DMS 273 (cell line): ENCODE results near the gene XXYLT1.

Experiments used
- DNase-seq: peaks from one replicate; lab custom pipeline; 2025; ENCODE audit not compliant: unreplicated experiment; lab: John Stamatoyannopoulos, UW

XXYLT1 gene

DNA sequence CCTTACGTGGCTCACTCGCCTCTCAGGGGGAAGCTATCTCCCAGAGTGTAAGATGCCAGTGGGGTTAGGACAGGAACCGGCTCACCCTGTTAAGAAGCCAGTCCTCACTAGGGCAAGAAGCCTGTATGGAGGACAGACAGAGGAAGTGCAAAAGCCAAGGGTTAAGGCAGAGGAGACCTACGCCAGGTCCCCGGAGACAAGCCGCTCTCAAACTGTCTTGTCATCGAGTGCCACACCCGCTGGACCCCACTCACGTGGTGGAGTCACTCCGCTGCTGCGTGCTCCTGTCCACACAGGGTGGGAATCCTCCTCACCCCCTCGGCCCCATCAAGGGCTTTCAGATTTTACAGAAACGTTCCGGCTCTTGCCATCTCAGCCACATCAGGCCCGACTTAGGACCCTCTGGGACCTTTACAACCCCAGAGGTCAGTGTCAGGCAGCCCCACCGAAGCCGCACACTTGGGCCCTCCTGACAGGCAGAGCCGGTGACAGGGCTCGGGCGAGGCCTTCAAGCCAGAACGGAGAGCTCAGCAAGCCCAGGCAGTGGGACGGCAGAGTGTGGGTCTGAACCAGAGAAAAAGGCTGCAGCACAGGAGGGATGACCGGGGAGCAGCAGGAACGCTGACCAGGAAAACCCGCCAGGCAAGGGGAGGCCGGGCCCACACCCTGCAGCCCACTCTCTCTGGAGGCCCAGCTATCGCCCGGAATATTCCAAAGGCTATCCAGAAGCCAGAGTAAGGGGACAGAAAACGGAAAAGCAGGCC lies 61.7 kb downstream of the XXYLT1 start:
- DNase-seq: no peak

DNA sequence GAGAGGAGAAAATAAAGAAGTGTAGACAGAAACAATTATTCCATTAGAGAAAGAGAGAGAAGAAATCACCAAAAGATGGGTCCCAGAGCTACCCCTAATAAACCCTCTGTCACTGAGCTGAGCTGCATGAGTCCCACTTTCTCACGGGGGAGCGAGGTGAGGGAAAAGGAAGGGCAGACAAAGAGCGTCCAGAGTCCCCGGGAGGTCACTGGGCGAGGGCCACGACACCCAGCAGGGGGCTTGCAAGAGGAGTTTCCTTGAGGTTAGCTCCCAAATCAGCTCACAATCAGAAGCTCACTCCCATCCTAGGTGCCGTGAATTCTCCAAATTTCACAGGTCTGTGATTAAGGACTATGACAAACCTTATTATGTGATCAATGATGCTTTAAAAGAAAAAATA lies 62.3 kb downstream of the XXYLT1 start:
- DNase-seq: no peak

DNA sequence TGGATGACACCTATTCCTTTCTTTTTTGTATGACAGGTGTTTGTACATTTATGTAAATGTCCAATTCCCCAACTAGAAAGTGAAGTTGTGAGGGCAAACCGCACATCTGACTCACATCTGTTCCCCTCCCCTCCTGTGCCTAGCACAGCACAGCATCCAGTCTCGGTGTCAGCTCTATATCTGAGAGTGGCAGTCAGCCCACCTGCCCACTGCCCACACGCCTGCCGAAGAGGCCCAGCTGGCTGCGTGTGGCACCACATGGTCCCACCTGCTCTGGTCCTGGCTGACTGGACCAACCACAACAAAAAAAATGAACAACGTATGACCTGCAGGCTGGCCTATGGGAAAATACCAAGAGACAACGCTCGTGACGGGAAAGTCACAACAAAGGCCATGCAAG lies 62.8 kb downstream of the XXYLT1 start:
- DNase-seq: no peak

DNA sequence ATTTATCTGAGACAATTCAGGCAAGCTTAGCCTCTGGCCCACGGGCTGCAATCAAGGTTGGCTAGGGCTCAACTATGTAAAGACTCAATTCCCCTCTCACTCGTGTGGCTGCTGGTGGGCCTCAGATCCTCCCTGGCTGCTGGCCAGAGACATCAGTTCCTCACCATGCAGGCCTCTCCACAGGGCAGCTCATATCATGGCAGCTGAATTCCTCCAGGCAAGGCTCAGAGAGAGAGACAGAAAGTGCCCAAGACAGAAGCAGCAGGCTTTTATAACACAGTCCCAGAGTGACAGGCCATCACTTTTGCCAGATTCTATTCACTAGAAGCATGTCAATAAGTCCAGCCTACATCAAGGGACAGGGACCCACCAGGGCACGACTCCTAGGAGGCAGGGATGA lies 63.2 kb downstream of the XXYLT1 start:
- no peak for DNase-seq

DNA sequence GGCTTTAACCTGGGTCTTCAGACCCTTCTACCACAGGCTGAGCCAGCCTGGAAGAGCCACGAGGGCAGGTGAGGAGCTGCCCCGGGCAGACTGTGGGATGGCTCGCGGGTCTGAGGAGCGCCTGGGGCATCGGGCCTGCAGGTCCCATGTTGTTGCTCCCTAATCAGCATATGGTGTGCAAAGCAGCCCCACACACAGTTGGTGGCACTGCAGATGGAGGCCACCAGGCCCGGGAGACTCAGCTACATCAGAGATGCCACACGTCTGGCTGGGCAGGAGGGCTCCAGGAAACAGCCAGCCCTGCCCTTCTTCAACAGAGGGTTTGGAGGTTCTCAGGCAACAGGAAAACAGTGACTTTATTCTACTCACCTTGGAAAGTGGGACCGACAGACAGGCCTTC lies 63.9 kb downstream of the XXYLT1 start:
- DNase-seq: no peak

DNA sequence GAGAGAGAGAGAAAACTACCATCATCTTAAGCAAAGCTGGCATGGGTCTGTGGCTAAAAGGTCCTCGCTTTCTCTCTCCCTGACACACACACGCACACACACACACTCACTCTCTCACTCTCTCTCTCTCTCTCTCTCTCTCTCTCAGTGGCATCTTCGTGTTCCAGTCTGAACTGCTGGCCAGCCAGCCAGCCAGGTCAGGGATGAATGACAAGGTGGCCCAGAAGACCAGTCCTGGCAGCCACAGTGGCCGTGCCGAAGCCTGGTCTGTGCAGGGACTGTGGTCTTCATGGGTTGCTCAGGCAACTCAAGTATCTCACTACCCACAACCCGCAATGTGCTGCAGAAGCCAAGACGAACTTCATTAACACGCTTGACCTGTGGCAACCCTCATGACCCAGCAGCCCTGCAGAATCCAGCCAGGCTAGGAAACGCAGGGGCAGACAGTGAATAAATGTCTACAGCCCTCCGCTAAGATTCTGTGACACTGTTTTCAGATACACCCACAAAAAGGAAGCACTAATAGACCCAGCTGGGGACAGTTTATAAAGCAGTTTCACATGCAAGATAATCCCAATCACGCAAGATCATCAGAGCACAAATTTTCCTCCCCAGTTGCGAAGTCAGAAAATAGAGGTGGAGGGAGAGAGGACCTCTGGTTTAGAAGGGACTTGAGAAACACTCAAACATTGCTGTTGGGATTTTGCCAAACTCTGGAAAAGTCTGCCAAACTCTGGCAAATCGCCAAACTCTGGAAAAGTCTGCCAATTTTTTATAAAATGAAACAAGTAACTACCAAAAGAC lies 66.4 kb downstream of the XXYLT1 start:
- peak; percentile 85 for DNase-seq

DNA sequence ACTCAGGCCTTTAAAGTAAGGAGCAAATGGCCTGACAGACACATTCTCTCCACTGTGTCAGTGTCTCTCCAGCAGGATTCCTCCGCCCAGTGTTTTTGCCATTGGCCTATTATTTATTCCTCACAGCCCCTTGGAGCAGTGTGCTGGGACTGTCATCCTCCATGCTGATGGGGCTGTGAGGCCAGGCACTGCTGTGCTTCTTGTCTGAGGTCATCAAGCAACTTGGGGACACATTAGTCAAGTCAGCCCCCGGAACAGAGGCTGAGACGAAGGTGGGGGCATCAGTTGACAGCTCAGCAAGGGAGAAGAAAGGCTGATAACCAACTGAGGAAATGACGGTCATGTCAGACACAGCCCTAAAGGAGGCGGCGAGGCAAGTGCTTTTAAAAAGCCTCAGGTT lies 67.4 kb downstream of the XXYLT1 start:
- DNase-seq: no peak

DNA sequence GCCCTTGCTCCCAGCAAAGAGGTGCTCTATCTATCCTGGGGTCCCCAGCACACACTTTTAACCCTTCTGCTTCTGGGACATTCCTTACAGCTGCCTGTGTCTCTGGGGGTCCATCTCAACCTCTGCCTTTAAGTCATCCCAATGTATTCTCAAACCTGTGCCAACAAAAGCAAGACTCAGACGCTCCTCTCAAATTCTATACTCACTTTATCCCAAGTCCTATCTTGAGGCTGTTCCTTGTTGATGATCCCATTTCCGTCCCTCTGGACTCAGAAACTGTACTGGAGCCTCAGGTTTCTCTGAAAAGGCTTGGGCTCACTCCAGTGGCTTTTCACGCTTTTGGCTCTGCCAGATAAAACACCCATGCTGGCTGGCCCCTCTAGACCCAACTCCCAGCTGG lies 69.7 kb downstream of the XXYLT1 start:
- no peak for DNase-seq

DNA sequence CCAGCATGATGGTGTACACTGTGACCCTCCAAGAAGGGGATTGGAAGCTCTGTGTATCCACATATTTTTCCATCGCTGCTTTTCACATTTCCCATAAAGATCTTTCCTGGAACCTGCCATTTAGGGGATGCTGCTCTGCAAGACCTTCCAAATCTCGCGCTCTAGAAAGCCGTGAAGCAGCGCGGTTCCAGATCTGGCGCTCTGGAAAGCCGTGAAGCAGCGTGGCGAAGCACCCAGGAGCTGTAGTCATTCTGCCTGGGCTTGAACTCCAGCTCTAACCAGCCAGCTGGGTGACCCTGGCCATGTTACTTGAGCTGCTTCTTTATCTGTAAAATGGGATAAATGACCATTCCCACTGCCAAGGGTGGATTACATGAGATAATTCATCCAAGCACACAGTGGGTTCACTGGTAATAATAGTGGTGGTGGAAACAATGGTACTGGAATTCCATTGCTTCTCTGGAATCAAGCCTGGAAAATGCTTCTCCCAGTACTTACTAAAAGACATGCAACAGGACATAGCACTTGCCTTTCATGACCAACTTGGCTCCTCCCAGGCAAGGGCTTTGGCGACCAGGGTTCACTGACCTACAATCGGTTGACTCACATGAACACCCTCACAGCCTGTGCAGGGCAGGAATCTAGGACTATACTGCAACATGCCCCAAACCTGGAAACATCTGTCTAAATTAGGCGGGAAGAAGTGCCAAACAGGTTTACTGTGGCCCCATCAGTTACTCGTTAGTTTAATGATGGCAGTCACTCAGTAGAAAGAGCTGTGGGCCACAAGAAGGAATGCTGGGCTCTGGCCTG lies 70.7 kb downstream of the XXYLT1 start:
- no peak for DNase-seq

DNA sequence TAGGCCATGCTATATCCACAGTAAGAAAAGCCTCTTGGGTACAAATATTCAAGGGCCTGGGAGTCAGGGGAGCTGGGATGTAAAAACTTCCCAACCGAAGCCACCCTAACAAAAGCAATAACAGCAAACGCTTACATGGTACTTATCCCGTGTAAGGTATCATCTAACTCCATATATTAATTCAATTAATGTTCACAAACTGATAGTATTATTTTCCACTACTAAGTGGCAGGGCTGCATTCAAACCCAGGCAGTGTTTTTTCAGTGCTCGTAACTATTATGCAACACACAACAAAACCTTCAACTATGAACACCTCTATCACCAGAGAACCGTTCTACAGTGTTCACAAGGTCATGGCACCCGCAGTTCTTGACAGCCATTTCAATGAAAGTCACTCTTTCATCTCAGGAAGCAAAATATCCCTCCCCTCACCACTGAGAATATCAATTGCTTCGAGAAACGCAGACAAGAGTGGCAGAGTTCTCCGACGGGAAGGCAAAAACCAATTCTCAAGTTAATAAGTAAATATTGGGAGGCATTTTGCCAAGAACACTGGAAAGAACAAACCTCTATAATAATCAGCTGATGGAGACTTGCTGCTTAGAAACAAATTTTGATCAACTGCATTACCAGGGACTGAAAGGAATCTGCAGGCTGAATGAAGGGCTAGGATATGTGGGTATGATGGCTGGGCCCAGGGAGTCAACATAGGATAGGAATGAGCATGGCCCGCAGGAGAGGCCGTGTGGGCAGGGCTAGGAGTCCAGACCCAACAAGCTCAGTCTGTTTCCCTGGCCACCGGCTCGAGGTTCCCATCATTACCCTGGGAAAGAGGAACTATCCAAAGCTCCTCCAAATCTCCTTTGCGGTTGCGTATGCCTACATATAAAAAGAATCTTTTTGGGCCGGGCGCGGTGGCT lies 72.3 kb downstream of the XXYLT1 start:
- no peak for DNase-seq

DNA sequence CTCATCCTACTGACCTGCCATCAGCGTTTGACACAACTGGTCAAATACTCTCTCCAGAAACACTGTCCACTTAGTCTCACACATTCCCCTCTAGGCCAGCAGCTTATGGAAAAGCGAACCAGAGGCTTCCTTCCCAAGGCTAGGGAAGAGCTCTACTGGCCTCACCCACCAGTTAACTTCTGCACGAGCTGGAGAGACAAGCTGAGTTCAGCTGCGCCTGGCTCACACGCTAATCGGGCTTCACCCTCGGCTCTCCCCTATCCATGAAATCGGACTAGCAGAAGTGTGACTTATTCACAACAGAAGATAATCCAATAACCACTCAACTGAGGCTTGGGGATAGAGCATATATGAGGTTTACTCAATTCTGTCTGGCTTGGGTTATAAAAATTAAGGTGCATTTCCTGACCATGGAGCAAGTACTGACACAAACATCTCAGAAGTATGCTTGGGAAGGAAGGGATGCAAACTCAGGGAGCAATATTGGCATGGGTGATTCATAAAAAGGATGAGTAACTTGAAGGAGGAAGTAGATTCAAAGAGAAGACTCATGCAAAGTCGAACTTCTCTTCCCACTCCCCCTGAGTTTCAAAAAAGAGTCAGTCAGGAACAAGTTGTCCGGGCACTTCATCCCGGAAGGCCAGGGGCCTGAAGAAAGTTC lies 73.1 kb downstream of the XXYLT1 start:
- DNase-seq: no peak

DNA sequence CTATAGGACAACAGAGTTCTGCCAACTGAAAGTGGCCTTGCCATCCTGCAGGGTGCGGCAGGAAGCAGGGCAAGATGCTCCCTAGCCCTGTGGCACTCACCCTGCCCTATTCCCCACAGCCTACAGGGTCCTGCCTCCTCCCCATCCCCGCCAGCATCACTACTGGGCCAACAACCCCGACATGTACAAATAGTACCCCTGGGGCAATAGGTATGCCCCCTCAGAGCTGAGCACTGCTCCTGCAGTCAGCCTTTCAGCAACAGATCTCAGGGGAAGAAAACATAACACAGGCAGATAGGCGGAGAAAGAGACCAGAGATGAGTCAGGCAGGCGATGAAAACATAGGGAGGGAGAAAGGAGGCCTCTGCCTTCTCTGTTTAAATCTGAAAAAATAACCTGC lies 74.7 kb downstream of the XXYLT1 start:
- DNase-seq: no peak

DNA sequence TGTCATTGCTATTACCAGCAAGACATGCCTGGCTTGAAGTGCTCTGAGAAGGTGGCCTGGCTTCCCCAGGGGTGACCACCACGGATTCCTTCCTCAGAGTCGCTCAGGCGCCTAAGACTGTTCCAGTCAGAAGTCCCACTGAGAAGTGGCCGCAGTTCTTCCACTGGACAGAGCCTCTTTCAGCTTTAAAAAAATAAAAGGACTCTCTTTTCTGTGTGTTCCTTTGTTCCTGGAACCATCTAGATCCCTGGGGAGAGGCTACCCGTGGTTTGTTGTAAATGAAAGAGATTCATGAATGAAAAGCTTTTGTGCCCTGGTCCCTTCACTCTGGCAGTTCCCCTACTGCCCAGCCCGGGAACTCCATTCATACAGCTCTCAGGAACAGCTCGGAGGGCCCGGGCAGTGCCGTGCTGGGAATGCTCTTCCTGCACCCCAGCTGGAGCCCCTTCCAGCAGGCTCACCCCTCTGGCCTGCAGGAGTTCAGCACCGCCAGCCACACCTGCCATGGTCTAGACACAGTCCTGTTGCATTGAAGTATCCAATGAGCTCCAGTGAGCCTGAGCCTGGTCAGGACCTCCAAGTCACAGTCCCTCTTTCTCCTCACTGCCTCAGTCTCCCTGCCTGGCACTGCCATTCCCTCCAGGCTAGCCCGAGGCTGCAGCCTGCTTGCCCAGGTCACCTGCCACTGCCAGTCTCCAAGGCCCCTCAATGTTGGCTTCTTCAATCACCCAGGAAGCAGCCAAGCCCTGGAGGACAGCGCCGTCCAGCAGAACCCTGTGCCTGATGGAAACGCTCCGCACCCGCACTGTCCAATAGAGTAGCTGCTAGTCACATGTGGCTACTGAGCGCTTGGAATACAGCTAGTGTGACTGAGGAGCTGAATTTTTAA lies 75.4 kb downstream of the XXYLT1 start:
- DNase-seq: peak; percentile 43

DNA sequence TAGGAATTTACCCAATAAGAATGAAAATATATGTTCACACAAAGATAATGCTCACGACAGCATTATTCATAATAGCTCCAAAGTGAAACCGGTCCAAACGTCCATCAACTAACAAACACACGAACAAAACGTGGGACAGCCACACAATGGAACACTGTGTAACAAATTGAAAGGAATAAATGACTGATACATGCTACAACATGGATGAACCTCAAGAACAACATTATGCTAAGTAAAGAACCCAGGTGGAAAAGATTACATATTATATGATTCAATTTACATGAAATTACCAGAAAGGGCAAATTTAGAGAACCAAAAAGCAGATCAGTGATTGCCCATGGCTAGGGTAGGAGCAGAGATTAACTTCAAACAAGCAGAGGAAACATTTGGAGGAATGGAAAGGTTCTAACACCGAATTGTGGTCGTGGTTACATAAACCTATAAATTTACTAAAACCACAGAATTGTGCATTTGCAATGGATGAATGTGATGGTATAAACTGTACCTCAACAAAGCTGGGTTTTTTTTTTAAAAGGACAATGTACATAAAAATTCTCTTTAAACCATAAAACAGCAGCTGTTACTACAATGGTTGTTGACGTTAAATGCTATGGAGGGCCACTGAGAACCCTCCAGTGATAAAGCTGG lies 76.3 kb downstream of the XXYLT1 start:
- no peak for DNase-seq

DNA sequence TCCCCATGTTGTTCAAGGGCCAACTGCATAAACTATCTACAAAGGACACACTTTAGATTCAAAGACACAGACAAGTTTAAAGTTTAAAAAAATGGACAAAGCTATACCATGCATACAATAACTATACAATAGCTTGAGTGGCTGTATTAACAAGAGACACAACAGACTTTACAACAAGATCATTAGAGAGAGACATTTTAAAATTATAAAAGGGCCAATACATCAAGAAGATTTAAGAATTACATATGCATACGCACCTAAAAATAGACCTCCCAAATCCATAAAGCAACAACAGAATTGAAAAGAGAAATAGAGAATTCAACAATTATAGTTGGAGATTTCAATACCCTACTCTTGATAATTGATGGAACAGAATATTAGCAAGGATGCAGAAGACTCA lies 79.4 kb downstream of the XXYLT1 start:
- no peak for DNase-seq

DNA sequence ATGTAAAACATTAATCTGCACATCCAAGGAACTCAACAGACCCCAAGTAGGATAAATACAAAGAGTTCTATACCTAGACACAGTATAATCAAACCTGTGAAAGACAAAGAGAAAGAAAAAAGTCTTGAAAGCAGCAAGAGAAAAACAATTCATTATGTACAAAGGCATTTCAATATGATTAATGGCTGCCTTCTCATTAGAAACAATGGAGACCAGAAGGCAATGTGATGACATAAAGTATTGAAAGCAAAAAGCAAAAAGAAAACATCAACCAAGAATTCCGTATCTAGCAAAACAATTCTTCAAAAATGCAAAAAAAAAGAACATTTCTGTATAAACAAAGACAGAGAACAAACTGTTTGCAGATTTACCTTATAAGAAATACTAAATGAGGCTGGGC lies 81.1 kb downstream of the XXYLT1 start:
- DNase-seq: no peak

DNA sequence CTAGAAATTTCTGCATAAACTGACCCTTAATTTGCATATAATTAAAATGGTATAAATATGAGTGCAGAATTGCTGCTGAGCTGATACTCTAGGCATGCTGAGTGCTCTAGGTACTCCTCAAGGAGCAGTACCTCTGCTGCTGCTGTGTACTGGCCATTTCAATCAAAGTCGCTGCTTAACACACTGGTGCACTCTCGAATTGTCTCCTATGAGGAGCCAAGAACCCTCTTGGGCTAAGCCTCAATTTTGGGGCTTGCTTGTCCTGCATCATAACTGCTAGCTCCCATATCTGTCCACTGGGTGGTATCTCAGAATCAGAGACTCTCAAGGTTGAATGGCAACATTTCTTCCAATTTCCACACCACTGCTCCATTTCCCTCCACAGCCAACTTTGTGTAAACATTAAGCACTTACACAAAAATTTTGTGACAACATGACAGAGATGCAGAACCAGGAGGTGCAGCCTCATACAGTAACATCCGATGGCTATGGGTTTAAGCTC lies 82.5 kb downstream of the XXYLT1 start:
- peak; percentile 48 for DNase-seq

DNA sequence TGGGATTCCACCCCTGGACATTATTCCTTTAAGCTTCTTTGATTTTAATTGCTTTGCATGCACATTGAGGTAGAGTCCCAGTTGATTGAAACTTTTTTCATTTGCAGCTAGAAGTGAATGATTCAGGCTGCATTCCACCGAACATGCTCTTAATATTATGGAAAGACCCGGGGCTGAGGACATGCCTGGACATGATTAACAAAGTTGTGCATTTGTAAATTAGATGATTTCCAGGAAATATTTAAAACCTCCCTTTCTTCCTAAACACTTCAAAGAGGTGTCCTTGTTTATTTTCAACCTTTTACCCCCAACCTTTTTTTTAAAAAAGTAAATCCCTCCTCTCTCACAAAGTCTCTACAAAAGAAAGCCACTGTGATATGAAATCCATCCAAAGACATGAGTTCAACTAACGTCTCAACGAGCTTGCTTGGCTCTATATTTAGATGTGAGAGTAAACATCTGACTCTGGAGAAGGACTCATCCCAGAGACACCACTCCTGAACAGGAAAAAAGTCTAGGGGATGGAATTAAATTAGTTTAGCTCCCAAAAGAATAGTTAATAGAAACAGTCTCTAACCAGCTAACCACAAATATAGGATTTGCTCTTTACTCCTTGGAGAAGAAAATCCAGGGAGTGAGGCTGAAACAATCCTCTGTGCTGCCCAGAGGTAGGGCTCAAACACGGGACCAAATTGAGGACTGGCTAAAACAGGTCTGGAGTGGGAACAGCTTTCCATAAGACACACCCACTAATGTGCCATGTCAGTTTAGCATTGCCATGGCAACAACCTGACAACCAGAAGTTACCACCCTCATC lies 83.1 kb downstream of the XXYLT1 start:
- DNase-seq: peak; percentile 48
